ENCODE results near the gene ZFYVE28.

ZFYVE28 gene

DNA sequence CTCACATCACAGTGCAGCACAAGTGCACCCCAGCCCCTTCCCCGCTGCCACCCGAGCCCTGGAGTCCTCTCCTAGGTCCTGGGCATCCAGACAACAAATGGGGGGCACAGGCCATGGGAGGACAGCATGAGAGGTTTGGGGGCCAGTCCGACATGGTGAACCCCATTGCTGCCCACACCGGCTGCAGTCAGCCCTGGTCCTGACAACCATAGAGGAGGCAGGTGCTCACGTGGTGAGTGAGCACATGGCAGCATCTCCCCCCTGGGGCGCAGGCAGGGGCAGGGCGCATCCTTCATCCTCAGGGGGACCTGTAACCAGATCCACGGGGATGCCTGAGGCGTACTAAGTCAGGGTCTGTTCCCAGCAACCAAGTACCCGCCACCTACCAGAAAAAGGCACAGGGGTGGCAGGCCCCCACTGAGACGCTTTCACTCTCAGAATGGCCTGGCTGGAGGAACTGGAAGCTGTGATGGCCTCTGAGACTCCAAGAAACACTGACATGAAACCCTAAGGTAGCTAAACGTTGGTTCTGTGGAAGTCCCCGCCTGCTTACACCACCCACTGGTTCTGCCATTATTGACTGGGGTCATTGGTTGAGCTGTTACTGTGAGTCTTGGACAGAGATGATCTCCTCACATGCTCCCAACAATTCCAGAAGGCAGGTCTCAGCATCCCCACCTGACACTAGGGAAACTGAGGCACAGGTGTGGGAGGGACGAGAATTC is 6.5 kb downstream of the ZFYVE28 start:
- no peak overlapping the region for H3K4me3 Mint-ChIP-seq
- no peaks in the 10 kb centered on the region for H3K9me3 Mint-ChIP-seq
- H3K4me1 Mint-ChIP-seq = peaks cover 38% of the 10 kb centered on the region
- H3K27ac Mint-ChIP-seq = peak overlapping the region; percentile 90
- no peaks in the 10 kb centered on the region for H3K36me3 Mint-ChIP-seq
- peaks cover 26% of the 10 kb centered on the region for H3K27me3 Mint-ChIP-seq
- peak; percentile 76 for ATAC-seq

DNA sequence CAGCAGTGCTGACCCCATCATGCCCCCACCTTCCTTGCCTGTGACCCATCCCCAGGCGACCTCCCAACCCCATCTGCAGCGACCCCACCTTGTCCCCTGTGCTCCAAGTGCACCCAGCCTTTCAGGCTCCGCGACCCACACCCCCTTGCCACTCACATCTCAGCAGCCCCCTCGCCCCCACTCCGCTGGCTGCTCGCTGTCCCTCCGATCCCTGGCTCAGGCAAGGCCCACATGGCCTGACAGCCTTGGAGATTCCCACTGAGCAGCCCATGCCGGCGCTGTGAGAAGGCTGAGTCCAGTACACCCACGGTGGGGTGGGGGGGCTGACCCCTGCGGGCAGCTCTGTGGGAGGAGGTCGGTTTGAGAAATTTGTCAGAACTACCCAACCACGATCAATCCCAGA is 9.1 kb downstream of the ZFYVE28 start:
- H3K27ac Mint-ChIP-seq = no peak overlapping the region
- H3K4me3 Mint-ChIP-seq = no peak overlapping the region
- no peak for ATAC-seq
- peaks cover 5% of the 10 kb centered on the region for H3K27me3 Mint-ChIP-seq
- H3K9me3 Mint-ChIP-seq = no peaks in the 10 kb centered on the region
- no peaks in the 10 kb centered on the region for H3K36me3 Mint-ChIP-seq
- peaks cover 31% of the 10 kb centered on the region for H3K4me1 Mint-ChIP-seq

DNA sequence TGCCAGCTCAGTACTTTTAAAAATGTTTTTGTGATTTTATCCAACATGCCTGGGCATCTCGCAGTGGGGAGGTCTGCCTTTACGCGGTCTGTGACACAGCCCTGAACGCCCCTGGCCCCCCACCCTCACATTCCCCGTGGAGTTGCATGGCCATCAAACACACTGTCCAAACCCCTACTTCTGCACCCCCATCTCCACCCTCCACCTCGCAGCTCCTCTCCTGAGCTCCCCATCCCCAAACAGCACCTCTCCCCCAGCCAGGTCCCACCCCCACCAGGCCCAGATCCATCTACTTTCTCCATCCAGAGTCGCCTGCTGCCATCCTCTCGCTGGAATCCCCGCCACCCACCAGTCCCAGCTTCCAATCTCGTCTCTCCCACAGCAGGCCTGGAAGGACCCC is 9.5 kb downstream of the ZFYVE28 start:
- no peaks in the 10 kb centered on the region for H3K9me3 Mint-ChIP-seq
- ATAC-seq = no peak
- H3K4me1 Mint-ChIP-seq = peaks cover 27% of the 10 kb centered on the region
- H3K27me3 Mint-ChIP-seq = peaks cover under 1% of the 10 kb centered on the region
- H3K36me3 Mint-ChIP-seq = no peaks in the 10 kb centered on the region
- no peak overlapping the region for H3K27ac Mint-ChIP-seq
- H3K4me3 Mint-ChIP-seq = no peak overlapping the region

DNA sequence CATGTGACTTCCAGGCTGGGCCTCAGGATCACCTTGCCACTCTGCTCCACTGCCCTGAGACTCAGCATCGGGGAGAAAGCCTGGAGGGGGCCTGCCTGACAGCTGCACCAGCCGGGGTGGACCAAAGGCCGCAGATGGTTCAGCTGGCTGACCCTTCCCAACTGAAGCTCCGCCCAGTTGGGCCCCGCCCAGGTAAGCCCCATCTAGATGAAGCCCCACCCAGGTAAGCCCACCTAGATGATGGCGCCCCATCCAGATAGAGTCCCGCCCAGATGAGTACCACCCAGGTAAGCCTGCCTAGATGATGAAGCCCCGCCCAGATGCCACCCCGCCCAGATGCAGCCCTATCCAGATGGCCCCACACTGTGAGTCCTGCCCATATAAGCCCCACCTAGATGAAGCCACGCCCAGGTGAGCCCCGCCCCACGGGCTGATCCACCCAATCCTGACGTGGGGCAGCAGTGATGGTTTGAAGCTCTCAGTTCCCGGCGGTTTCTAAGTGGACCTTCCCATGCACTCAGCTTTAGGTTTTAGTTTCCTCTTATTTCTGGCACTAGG is 10.0 kb downstream of the ZFYVE28 start:
- Mint-ChIP-seq H3K9me3 (no peaks in the 10 kb centered on the region), H3K27ac (no peak overlapping the region), H3K36me3 (no peaks in the 10 kb centered on the region), H3K27me3 (no peaks in the 10 kb centered on the region), H3K4me1 (peaks cover 22% of the 10 kb centered on the region), H3K4me3 (no peak overlapping the region)
- ATAC-seq = no peak

DNA sequence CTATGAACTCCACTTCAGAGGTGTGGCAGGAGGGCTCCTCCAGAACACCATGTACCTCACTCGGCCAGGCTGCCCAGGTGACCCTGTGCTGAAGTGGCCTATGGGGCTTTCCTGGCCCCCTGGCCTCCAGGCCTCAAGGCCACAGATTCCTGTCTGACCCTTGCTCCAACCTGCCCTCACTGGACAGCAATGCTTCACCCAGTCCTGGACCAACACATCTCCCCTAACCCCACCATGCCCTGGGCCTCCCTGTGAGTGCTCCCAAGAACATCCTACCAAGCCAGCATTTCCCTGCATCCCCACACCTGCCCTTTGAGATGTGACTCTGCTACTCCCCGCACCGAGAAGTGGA is 10.5 kb downstream of the ZFYVE28 start:
- H3K36me3 Mint-ChIP-seq = no peaks in the 10 kb centered on the region

DNA sequence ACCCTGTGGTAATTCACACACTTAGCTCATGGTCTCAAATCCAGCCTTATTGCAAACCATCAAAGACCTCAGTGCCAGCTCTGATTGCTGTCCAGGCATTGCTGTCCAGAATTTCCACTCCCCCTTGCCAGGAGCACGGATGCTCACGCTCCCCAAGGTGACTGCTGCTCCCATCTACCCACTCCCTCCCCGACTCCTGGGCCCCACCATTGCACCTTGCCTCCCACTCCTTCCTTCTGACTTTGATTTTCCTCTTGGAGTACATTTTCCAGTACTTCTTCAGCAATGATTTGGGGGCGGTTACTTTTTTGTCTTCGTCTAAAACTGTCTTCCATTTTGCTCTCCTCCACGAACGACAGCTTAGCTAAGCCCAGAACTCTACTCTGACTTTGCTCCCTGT is 11.5 kb downstream of the ZFYVE28 start:
- Mint-ChIP-seq H3K4me3 (no peak overlapping the region), H3K9me3 (no peaks in the 10 kb centered on the region), H3K27me3 (peaks cover 5% of the 10 kb centered on the region), H3K27ac (no peak overlapping the region), H3K36me3 (no peaks in the 10 kb centered on the region), H3K4me1 (peaks cover 6% of the 10 kb centered on the region)
- no peak for ATAC-seq

More for the DNA sequence above, 10.5 kb downstream of the ZFYVE28 start:
- H3K27ac Mint-ChIP-seq = no peak overlapping the region
- H3K9me3 Mint-ChIP-seq = no peaks in the 10 kb centered on the region
- ATAC-seq = no peak
- H3K4me3 Mint-ChIP-seq = no peak overlapping the region
- no peaks in the 10 kb centered on the region for H3K27me3 Mint-ChIP-seq
- peaks cover 16% of the 10 kb centered on the region for H3K4me1 Mint-ChIP-seq

DNA sequence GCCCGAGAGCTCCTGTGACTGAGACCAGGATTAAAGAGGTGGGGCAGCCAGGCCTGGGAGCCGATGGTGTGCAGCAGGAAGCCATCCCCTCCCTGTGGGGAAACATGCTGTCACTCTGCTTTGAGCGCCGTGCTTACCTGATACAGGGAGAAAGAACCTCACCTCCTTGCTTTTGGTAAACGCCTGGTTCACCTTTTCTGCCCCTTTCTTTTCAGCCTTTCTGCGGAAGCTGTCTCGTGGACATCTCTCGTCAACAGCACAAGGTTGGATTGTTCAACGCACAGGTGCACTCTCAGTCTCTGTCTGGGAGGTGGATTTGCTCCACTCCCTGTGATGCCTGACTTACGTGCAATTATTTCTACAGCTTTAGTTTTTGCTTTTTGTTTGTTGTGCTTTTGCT is 12.0 kb downstream of the ZFYVE28 start:
- H3K36me3 Mint-ChIP-seq = no peaks in the 10 kb centered on the region
- H3K4me1 Mint-ChIP-seq = peaks cover under 1% of the 10 kb centered on the region
- H3K27ac Mint-ChIP-seq = no peak overlapping the region

DNA sequence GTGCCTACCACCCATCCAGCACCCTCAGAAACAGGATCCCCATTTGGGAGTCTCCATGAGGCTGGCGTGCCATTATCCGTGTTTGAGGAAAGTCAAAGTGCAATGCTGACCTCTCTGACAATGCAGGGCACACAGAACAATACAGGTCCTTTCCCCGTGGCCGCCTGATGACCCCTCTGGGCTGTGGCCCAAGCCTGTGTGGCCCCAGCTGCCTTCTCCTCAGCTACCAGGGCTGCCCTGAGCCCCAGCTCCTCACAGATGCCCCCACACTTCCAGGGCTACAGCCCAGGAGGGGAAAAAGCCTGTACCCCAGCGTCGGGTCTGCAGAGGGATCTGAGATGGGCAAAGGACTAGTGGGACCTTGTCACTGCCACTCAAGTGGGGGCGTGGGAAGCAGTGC is 15.5 kb downstream of the ZFYVE28 start:
- Mint-ChIP-seq H3K27ac (no peak overlapping the region), H3K27me3 (peaks cover 43% of the 10 kb centered on the region), H3K4me1 (no peaks in the 10 kb centered on the region), H3K9me3 (no peaks in the 10 kb centered on the region), H3K36me3 (no peaks in the 10 kb centered on the region), H3K4me3 (no peak overlapping the region)
- no peak for ATAC-seq

More for the DNA sequence above, 12.0 kb downstream of the ZFYVE28 start:
- peaks cover 10% of the 10 kb centered on the region for H3K27me3 Mint-ChIP-seq
- H3K9me3 Mint-ChIP-seq = no peaks in the 10 kb centered on the region
- H3K4me3 Mint-ChIP-seq = no peak overlapping the region
- no peak for ATAC-seq

DNA sequence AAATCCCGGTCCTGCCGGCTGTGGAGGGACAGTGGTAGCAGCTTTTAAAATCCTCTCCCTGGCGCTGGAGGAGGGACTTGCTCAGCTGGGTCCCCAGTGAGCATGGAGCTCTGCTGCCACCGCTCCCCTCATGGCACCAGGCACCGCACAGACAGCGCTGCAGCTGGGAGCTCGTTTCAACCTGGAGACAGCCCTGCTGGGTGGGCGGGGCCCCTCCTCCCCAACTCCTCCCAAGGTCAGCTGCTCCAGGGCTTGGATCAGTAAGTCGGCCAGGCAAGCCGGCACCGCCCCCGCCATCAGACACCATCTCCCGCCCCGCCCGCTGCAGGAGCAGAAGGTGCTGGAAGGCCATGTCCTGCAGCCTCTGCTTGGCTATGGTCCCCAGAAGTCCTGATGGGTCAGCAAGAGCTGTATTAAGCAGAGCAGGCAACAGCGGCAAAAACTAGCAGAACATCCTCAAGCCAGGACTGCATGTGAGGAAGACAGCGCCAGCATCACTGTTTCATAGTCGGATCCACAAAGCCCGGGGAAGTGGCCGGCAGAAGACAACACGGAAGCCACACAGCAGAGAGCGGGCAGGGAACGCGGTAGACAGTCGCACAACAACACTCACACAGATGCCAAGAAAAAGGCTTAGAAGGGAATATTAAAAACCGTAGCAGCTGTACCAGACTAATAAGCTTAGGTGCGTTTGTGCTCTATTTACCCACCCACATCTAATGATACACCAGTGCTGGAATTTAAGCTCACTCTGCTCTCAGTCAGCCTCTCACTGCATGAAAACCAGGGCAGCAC is 16.2 kb downstream of the ZFYVE28 start:
- Mint-ChIP-seq H3K9me3 (no peaks in the 10 kb centered on the region), H3K4me1 (no peaks in the 10 kb centered on the region), H3K27me3 (peaks cover 49% of the 10 kb centered on the region), H3K4me3 (no peak overlapping the region), H3K27ac (no peak overlapping the region), H3K36me3 (no peaks in the 10 kb centered on the region)
- ATAC-seq = no peak

DNA sequence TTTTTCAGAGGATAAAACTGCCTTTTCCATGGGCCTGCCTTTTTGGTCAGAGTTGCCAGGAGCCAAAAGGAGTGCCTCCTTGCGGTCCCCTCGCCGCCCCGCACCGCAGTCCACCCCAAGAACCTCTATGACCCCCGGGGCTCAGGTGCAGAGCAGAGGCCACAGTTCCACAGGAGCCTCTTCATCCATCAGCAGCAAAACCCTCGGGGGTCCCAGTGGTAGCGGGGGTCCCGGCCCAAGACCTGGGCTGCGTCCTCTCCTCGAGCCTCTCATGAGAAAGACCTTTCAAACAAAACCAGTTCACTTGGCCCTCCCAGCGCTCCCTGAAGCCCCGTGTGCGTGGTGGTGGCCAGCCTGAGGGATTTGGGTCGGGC is 16.8 kb downstream of the ZFYVE28 start:
- Mint-ChIP-seq H3K27me3 (peaks cover 50% of the 10 kb centered on the region), H3K9me3 (no peaks in the 10 kb centered on the region), H3K4me1 (no peaks in the 10 kb centered on the region), H3K36me3 (no peaks in the 10 kb centered on the region), H3K4me3 (no peak overlapping the region), H3K27ac (no peak overlapping the region)
- ATAC-seq = peak; percentile 5

DNA sequence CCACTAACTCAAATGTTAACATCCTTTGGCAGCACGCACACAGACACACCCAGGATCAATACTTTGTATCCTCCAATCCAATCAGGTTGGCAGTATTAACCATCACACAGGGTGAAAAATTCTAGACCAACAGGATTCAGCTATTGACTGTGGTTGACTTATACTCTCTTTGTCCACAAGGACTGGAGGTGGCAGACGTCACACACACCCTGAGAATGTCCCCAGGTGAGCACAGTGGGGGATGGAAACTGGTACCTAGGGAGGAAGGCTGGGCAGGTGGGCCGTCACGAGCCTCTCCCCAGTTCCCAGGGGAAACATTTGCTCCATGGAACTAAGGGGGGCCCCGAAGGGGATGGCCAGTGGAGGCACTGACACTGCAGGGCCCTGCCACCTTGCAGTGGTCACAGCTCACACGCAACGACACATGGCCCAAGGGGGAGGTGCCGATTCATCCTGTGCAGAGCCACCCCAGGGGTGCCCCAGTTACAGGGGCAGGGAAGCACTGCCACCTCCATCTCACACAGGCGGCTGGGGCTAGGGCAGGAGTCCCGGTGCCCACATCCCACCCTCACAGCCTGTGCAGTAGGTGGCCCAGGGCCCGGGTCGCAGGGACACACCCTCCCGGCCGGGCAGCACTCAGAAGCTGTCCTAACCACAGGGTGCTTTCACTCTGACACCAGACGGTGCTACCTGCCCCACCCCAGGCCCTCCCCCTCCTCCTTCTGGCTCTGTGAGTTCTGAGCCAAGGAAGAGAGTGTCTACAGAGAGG is 17.4 kb downstream of the ZFYVE28 start:
- ATAC-seq = peak; percentile 20
- Mint-ChIP-seq H3K36me3 (no peaks in the 10 kb centered on the region), H3K4me3 (no peak overlapping the region), H3K27me3 (peaks cover 50% of the 10 kb centered on the region), H3K4me1 (no peaks in the 10 kb centered on the region), H3K27ac (no peak overlapping the region), H3K9me3 (no peaks in the 10 kb centered on the region)

DNA sequence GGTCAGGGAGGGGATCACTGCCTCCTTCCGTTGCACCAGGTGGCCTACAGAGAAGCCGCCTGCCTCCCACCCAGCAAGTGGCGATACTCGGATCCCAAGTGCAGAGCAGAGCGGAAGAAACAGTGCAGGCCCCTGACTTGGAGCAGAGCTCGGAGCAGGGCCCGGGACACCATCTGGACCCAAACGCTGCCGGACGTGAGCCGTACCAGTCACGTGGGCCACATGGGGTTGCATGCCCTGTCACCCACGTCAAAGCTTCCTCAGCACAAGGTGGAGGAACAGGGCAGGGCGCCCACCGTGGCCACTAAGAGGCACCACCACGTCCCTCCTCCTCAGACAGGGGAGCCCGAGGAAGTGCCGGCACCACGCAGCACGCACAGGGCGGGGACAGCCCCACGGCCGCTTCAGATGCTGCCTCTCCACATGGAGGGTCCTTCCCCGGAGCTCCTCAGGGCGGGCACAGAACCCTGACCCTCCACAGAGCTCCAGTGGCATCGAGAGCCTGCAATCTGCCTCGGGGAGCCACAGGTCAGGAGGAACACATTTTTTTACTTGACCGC is 18.7 kb downstream of the ZFYVE28 start:
- H3K36me3 Mint-ChIP-seq = no peaks in the 10 kb centered on the region
- H3K4me3 Mint-ChIP-seq = no peak overlapping the region
- no peaks in the 10 kb centered on the region for H3K4me1 Mint-ChIP-seq
- H3K27me3 Mint-ChIP-seq = peaks cover 61% of the 10 kb centered on the region
- ATAC-seq = peak; percentile 34
- no peak overlapping the region for H3K27ac Mint-ChIP-seq
- H3K9me3 Mint-ChIP-seq = no peaks in the 10 kb centered on the region

DNA sequence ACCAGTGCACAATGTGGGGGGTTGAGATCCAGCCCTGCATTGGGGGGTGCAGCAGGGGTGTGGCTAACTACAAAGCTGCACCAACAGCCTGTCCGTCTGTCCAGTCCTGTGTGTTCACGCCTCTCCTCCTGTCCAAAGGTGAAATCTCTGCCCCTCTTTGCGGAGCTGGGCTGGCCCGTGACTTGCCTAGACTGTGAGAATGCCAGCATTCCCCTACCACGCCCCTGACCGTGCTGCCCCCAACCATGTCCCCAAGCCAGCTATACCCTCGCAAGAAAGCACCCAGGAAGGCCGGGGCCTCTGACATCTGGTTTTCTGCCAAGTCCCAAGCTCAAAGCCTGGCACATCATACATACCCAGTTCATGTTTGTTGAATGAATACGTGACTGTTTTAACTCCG is 19.2 kb downstream of the ZFYVE28 start:
- no peaks in the 10 kb centered on the region for H3K9me3 Mint-ChIP-seq
- no peak overlapping the region for H3K27ac Mint-ChIP-seq
- no peak overlapping the region for H3K4me3 Mint-ChIP-seq
- H3K27me3 Mint-ChIP-seq = peaks cover 66% of the 10 kb centered on the region
- no peak for ATAC-seq
- no peaks in the 10 kb centered on the region for H3K36me3 Mint-ChIP-seq
- H3K4me1 Mint-ChIP-seq = peaks cover 2% of the 10 kb centered on the region

DNA sequence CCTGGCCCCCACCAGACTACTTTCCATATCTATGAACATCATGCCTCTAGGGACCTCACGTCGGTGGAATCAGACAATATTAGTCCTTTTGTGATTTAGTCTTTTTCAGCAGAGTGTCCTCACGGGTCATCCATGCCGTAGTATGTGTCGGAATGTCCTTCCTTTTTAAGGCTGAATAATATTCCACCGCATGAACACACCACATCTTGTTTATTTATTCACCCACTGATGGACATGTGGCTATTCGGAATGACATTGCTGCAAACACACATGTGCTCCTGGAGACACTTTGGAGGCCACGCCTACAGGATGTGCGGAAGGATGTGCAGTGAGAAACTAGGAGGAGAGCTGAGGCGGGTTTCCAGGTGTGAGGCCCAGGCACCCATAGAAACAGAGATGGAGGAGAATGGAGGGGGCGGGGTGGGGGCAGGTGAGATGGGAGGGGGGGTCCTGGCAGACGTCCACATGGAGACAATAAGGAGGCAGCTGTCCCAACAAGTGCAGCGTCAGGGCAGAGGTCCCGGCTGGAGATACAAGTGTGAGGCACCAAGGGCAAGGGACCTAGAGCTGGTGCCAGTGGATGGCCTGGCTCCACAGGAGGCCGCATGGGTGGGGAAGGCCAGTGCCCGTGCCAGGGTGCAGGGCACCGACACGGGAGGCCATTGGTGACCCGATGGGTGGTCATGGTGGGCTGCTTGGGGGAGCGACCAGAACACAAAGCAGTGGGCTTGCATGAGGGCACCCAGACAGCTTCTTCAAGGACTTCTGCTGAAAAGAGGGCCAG is 20.7 kb downstream of the ZFYVE28 start:
- Mint-ChIP-seq H3K9me3 (no peaks in the 10 kb centered on the region), H3K36me3 (no peaks in the 10 kb centered on the region), H3K4me3 (no peak overlapping the region), H3K27me3 (peaks cover 80% of the 10 kb centered on the region), H3K4me1 (peaks cover 16% of the 10 kb centered on the region), H3K27ac (no peak overlapping the region)
- no peak for ATAC-seq

All from stimulated activated memory B cell treated with anti-CD40 and anti-IgM and Interleukin-4, amounts not matched to agents 10 μg/mL and 1 μg/mL and 100 μg/mL, for 72 hours (primary cell).